ENCODE data around the gene SNX25. TPM values are rescaled to one million over a fixed set of nuclear protein-coding genes. Genes with fewer than 3 reads are reported as not detected.
"Not testable (repeated sequence)": the region's sequence is repeated elsewhere in the genome, so short reads cannot be mapped to it uniquely, and the experiment has no call there.

The SNX25 gene
- total RNA-seq, 2 donors from 2014 or later: 13.2 to 16.8 TPM

- Histone ChIP-seq H3K4me1 (peaks cover 0 to 4% of the 10 kb centered on the region in 2 donors), H3K9me3 (no peaks in the 10 kb centered on the region), H3K4me3 (no peak overlapping the region), H3K36me3 (peaks cover 5% of the 10 kb centered on the region), H3K27ac (no peak overlapping the region), H3K27me3 (no peaks in the 10 kb centered on the region)
- DNase-seq (ENCODE audit: low spot score): no peak
- TF ChIP-seq CTCF (IDR thresholded peaks at IDR 0.05): no peak
Observed at GRCh38 chr4:185317880-185318279, 108.5 kb downstream of the SNX25 start.

- H3K4me1 ChIP-seq: peaks cover 0 to 4% of the 10 kb centered on the region in 2 donors
- H3K27me3 ChIP-seq: no peaks in the 10 kb centered on the region
- no peak for TF ChIP-seq CTCF (IDR thresholded peaks at IDR 0.05)
- H3K27ac ChIP-seq: no peak overlapping the region
- H3K36me3 ChIP-seq: peaks cover 5% of the 10 kb centered on the region
- H3K4me3 ChIP-seq: no peak overlapping the region
- H3K9me3 ChIP-seq: no peaks in the 10 kb centered on the region
- no peak for DNase-seq (ENCODE audit: low spot score)
Observed at GRCh38 chr4:185318679-185319078, 109.3 kb downstream of the SNX25 start.

DNA sequence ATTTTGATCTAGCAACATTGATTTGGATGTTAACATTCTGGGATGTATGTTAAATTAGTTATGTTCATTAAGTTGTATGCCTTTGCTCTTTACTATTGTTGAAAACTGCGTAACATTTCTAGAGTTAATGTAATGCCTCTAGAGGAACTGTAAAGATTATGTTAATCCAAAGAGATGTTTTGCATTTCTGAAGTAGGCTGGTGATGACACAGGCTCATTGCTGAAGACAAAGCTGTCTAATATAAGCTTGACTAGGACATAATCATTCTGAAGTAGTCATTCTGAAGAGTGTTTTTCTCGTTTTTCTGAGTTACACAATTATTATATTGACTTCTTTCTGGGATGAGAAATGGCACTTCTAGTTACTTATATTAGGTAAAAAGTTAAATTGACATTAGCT lies 113.4 kb downstream of the SNX25 start:
- Histone ChIP-seq H3K9me3 (no peaks in the 10 kb centered on the region), H3K4me3 (no peak overlapping the region), H3K36me3 (peaks cover 5% of the 10 kb centered on the region), H3K4me1 (peaks cover 0 to 4% of the 10 kb centered on the region in 2 donors), H3K27me3 (no peaks in the 10 kb centered on the region), H3K27ac (no peak overlapping the region)
- TF ChIP-seq CTCF (IDR thresholded peaks at IDR 0.05): no peak
- DNase-seq (ENCODE audit: low spot score): no peak

GRCh38 chr4:185323606-185324005 lies 114.2 kb downstream of the SNX25 start:
- Histone ChIP-seq H3K36me3 (peaks cover 5% of the 10 kb centered on the region), H3K4me3 (no peak overlapping the region), H3K9me3 (no peaks in the 10 kb centered on the region), H3K4me1 (peaks cover 0 to 3% of the 10 kb centered on the region in 2 donors), H3K27me3 (no peaks in the 10 kb centered on the region), H3K27ac (no peak overlapping the region)
- TF ChIP-seq CTCF (IDR thresholded peaks at IDR 0.05): no peak
- DNase-seq (ENCODE audit: low spot score): no peak

DNA sequence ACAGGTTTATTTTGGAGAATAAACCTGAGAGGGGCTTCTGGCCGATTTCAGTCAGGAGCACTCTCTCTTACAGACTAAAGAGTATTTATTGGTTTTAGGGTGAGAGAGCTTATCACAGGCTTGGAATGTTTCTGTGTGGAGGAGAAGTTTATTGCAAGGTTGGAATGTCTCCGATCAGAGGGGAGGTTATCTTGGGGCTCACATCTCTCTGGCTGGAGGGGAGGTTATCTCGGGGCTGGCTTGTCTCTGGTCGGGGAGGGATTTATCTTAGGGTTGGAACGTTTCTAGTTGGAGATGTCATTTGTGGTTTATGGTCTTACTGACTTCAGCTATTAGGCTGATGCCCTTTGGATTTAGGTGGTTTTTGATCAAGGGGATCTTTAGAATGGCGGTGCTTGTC lies 115.0 kb downstream of the SNX25 start:
- H3K4me1 ChIP-seq; H3K9me3 ChIP-seq; H3K36me3 ChIP-seq; H3K27ac ChIP-seq; DNase-seq (ENCODE audit: low spot score); H3K27me3 ChIP-seq; H3K4me3 ChIP-seq: not testable (repeated sequence)

DNA sequence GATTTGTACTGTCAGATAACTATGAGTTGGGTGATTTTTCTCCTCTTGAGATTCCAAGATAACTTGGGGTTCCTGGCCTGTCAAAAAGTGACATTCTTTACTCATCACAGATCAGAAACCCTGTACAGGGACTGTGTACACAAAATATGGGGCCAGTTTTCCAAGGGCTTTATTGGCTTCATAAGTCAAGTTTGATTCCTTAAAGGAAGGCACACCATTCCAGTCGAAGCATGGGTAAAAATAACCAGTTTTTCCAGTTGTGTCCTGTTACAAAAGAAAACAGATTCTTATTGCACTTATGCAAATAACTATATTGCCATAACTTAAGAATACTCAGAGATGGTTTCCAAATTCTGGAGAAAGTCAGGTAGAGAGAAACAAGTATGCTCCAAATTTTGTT lies 116.3 kb downstream of the SNX25 start:
- H3K4me1 ChIP-seq; H3K9me3 ChIP-seq; H3K27me3 ChIP-seq; H3K36me3 ChIP-seq; DNase-seq (ENCODE audit: low spot score); H3K4me3 ChIP-seq; H3K27ac ChIP-seq: not testable (repeated sequence)

GRCh38 chr4:185328586-185328985 lies 119.2 kb downstream of the SNX25 start:
- Histone ChIP-seq H3K36me3 (no peaks in the 10 kb centered on the region), H3K9me3 (no peaks in the 10 kb centered on the region), H3K4me1 (no peaks in the 10 kb centered on the region), H3K27me3 (no peaks in the 10 kb centered on the region), H3K4me3 (no peak overlapping the region), H3K27ac (no peak overlapping the region)
- DNase-seq (ENCODE audit: low spot score): no peak
- no peak for TF ChIP-seq CTCF (IDR thresholded peaks at IDR 0.05)

DNA sequence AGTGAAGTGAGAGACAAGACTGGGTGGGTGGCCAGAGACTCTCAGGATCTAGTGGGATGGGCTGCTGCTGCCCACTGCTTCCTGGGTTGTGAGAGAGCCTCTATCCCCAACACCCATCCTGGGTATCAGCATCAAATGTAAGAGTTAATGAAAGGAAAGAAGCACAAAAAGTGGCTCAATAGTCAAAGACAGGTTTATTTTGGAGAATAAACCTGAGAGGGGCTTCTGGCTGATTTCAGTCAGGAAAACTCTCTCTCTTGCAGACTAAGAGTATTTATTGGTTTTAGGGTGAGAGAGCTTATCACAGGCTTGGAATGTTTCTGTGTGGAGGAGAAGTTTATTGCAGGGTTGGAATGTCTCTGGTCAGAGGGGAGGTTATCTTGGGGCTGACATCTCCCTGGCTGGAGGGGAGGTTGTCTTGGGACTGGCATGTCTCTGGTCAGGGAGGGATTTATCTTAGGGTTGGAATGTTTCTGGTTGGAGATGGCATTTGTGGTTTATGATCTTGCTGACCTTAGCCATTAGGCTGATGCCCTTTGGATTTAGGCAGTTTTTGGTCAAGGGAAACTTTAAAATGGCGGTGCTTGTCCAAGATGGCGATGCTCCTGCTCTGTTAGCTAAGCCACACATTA lies 120.6 kb downstream of the SNX25 start:
- H3K27me3 ChIP-seq; H3K27ac ChIP-seq; DNase-seq (ENCODE audit: low spot score); H3K4me1 ChIP-seq; H3K36me3 ChIP-seq; H3K4me3 ChIP-seq; H3K9me3 ChIP-seq: not testable (repeated sequence)
